SK-N-SH (cell line): ENCODE data around the gene ZMIZ1. TPM values are rescaled to one million over a fixed set of nuclear protein-coding genes. Genes with fewer than 3 reads are reported as not detected.

Source experiments
- CTCF ChIA-PET: fragments of 300-600, 350-600 bp; formaldehyde crosslinking; extraction: SDS; loops from one replicate; lab custom pipeline; 2021; lab: Yijun Ruan, JAX
- POLR2A ChIA-PET: fragments of 350-600 bp; sonication (Branson Sonifier 250); formaldehyde crosslinking; extraction: SDS; loops from one replicate; lab custom pipeline; 2020; ENCODE audit warnings: antibody characterized with exemption, inconsistent platforms; lab: Yijun Ruan, JAX
- DNase-seq: peaks from one replicate; pipeline ENCODE4 v3.0.0; 2012
- H2AFZ ChIP-seq: fragments of 200-600 bp; sonication (generic); 2 replicates; pipeline ENCODE4 v1.8.1; 2016; ENCODE audit warnings: antibody characterized with exemption, mild to moderate bottlenecking, low read depth
- H3F3A ChIP-seq: fragments of 200-600 bp; sonication (generic); replicated peaks from 2 replicates; pipeline ENCODE3; 2016; ENCODE audit warnings: antibody characterized with exemption, mild to moderate bottlenecking; ENCODE audit not compliant: insufficient read depth
- H3K27ac ChIP-seq, 2 experiments: fragments of 200-500 bp in 1 of 2; fragments of 200-600 bp in 1 of 2; sonication (Bioruptor generic) in 1 of 2; sonication (generic), shearing (Covaris generic) in 1 of 2; 2 replicates each; pipeline versions ENCODE4 v1.5.1 to v1.6.1; 2014 to 2016; ENCODE audit warnings: low read depth in 2 of 2, inconsistent platforms in 1 of 2, low read length in 1 of 2, mild to moderate bottlenecking in 1 of 2, mixed read lengths in 1 of 2
- H3K27me3 ChIP-seq: fragments of 200-600 bp; sonication (generic), shearing (Covaris generic); 2 replicates; pipeline ENCODE4 v1.6.1; 2016; ENCODE audit warnings: mixed run types; ENCODE audit not compliant: insufficient read depth
- H3K36me3 ChIP-seq, 2 experiments: fragments of 200-500 bp in 1 of 2; fragments of 200-600 bp in 1 of 2; sonication (Bioruptor generic) in 1 of 2; sonication (generic) in 1 of 2; replicated peaks in 1 of 2; 2 replicates each; pipeline versions ENCODE3 to v1.5.1; 2014 to 2016; ENCODE audit warnings: low read length in 1 of 2, mild to moderate bottlenecking in 1 of 2; ENCODE audit not compliant: insufficient read depth in 2 of 2, control insufficient read depth in 1 of 2
- H3K4me1 ChIP-seq, 2 experiments: fragments of 200-500 bp in 1 of 2; fragments of 200-600 bp in 1 of 2; sonication (Bioruptor generic) in 1 of 2; sonication (generic), shearing (Covaris generic) in 1 of 2; 2 replicates each; pipeline versions ENCODE4 v1.5.1 to v1.6.1; 2014 to 2016; ENCODE audit warnings: low read depth in 1 of 2, low read length in 1 of 2, mixed run types in 1 of 2; ENCODE audit not compliant: insufficient read depth in 2 of 2, control insufficient read depth in 1 of 2
- H3K4me2 ChIP-seq: fragments of 200-600 bp; sonication (generic), shearing (Covaris generic); 2 replicates; pipeline ENCODE4 v1.6.1; 2017; ENCODE audit warnings: mixed run types
- H3K4me3 ChIP-seq, 2 experiments: fragments of 200-500 bp in 1 of 2; fragments of 200-600 bp in 1 of 2; sonication (Bioruptor generic) in 1 of 2; sonication (generic), shearing (Covaris generic) in 1 of 2; 2 replicates each; pipeline versions ENCODE4 v1.5.1 to v1.8.1; 2014 to 2016; ENCODE audit warnings: low read depth in 2 of 2, inconsistent platforms in 1 of 2, low read length in 1 of 2, mild to moderate bottlenecking in 1 of 2, mixed read lengths in 1 of 2, moderate library complexity in 1 of 2
- H3K79me2 ChIP-seq: fragments of 200-600 bp; sonication (generic); 2 replicates; pipeline ENCODE4 v1.8.1; 2017; ENCODE audit warnings: mild to moderate bottlenecking; ENCODE audit not compliant: insufficient read depth
- H3K9ac ChIP-seq: fragments of 200-600 bp; sonication (generic); 2 replicates; pipeline ENCODE4 v1.6.1; 2017; ENCODE audit warnings: mixed run types
- H3K9me2 ChIP-seq: fragments of 200-600 bp; sonication (generic); 2 replicates; pipeline ENCODE4 v1.6.1; 2017; ENCODE audit warnings: mixed run types
- H3K9me3 ChIP-seq: fragments of 200-600 bp; sonication (generic); 2 replicates; pipeline ENCODE4 v1.6.1; 2017; ENCODE audit warnings: mixed run types, mild to moderate bottlenecking, moderate library complexity
- H4K20me1 ChIP-seq: fragments of 200-600 bp; sonication (generic); 2 replicates; pipeline ENCODE4 v1.6.1; 2017; ENCODE audit warnings: mild to moderate bottlenecking, mixed run types; ENCODE audit not compliant: insufficient read depth
- CHD2 ChIP-seq: fragments of 150-350 bp; IDR thresholded peaks from 2 replicates; pipeline ENCODE4 v1.6.1; 2018; ENCODE audit warnings: low read length; ENCODE audit not compliant: partially characterized antibody
- GATA2 ChIP-seq: sonication (generic); formaldehyde crosslinking; IDR thresholded peaks from 2 replicates; pipeline ENCODE4 v1.5.0; 2020; ENCODE audit warnings: mild to moderate bottlenecking, missing genetic modification reagents
- MEF2A ChIP-seq: IDR thresholded peaks from 2 replicates; pipeline ENCODE4 v1.4.0; 2012; ENCODE audit warnings: low read depth, borderline replicate concordance
- NFIC ChIP-seq: IDR thresholded peaks from 2 replicates; pipeline ENCODE4 v1.4.0; 2012; ENCODE audit warnings: borderline replicate concordance
- RCOR1 ChIP-seq: fragments of 150-350 bp; IDR thresholded peaks from 2 replicates; pipeline ENCODE4 v1.6.1; 2017; ENCODE audit warnings: antibody characterized with exemption, low read length
- SMC3 ChIP-seq: IDR thresholded peaks from 2 replicates; pipeline ENCODE4 v1.6.1; 2012; ENCODE audit warnings: low read depth, low read length, improper control_type of control experiment
- TAF1 ChIP-seq: IDR thresholded peaks from 2 replicates; pipeline ENCODE4 v1.6.1; 2012; ENCODE audit warnings: low read depth, mild to moderate bottlenecking, low read length, moderate library complexity, borderline replicate concordance
- USF1 ChIP-seq: IDR thresholded peaks from 2 replicates; pipeline ENCODE4 v1.4.0; 2012; ENCODE audit warnings: low read depth, borderline replicate concordance
- USF2 ChIP-seq: fragments of 150-350 bp; IDR thresholded peaks from 2 replicates; pipeline ENCODE4 v1.6.1; 2017; ENCODE audit warnings: antibody characterized with exemption, low read length, low read depth, borderline replicate concordance
- ZBTB33 ChIP-seq: IDR thresholded peaks from 2 replicates; pipeline ENCODE4 v1.4.0; 2012; ENCODE audit warnings: low read depth, borderline replicate concordance
- WGBS: methylation state at CpG from one replicate; pipeline ENCODE4 v1.1.6; 2017; ENCODE audit warnings: low lambda C conversion rate; 5-methylcytosine and 5-hydroxymethylcytosine counted together
- polyA plus RNA-seq, 3 experiments: library from polyadenylated mRNA; depleted of rRNA; stranded (reverse); fragments of >200 nt; gene quantifications; 2 replicates each; pipeline ENCODE4 v1.2.3, GENCODE V29; 2012

ZMIZ1 gene
- polyA plus RNA-seq, 1 of the 3 experiments (the other 2 are of a cell fraction), result 23.5 TPM

- Histone ChIP-seq H2AFZ (no peak overlapping the region), H3K4me2 (peak overlapping the region; percentile 16; the same call in 1 of the 2 replicates), H3K79me2 (peaks cover 44% of the 10 kb centered on the region), H3K4me1 (peaks cover 48 to 89% of the 10 kb centered on the region in 2 experiments), H3K9me3 (no peaks in the 10 kb centered on the region), H3K4me3 (no peak overlapping the region), H3F3A (peaks cover 19% of the 10 kb centered on the region), H4K20me1 (peaks cover 21% of the 10 kb centered on the region), H3K27me3 (no peaks in the 10 kb centered on the region), H3K9ac (no peak overlapping the region), H3K27ac (peak overlapping the region; percentile 72 to 99), H3K36me3 (peaks cover 0 to 6% of the 10 kb centered on the region in 2 experiments), H3K9me2 (no peaks in the 10 kb centered on the region)
- CTCF ChIA-PET, result interaction anchor here (0.9 to 1.5 kb wide), 2 partner anchors 33 to 1191 kb away, joined by 3 to 4 read pairs; no protein-coding TSS in a partner anchor
- WGBS, result 64% methylated on average over 6 of the region's 6 CpGs
- peak; percentile 52 for DNase-seq
- POLR2A ChIA-PET, result interaction anchor here (0.9 to 12.6 kb wide), 4 partner anchors 13 to 34 kb away, joined by 3 to 237 read pairs (median 6); no protein-coding TSS in a partner anchor
- TF ChIP-seq USF1 (no peak), MEF2A (no peak), NFIC (peak; percentile 40; the same call in 1 of the 2 replicates), CHD2 (no peak)
These were observed 169.4 kb downstream of the ZMIZ1 start for GRCh38 chr10:79238158-79238520.

GRCh38 chr10:79238606-79239005, 169.8 kb downstream of the ZMIZ1 start:
- Histone ChIP-seq H3K79me2 (peaks cover 43% of the 10 kb centered on the region), H3K9ac (peak overlapping the region; percentile 5; the same call in 1 of the 2 replicates), H3K27me3 (no peaks in the 10 kb centered on the region), H3K27ac (peak overlapping the region; percentile 72 to 99), H3K4me1 (peaks cover 48 to 85% of the 10 kb centered on the region in 2 experiments), H3K9me2 (no peaks in the 10 kb centered on the region), H3K4me3 (no peak overlapping the region), H3K9me3 (no peaks in the 10 kb centered on the region), H3K4me2 (peak overlapping the region; percentile 71; the same call in 1 of the 2 replicates), H2AFZ (no peak overlapping the region), H3K36me3 (peaks cover 0 to 6% of the 10 kb centered on the region in 2 experiments), H3F3A (peaks cover 19% of the 10 kb centered on the region), H4K20me1 (peaks cover 18% of the 10 kb centered on the region)
- TF ChIP-seq TAF1 (no peak), GATA2 (CRISPR knock-in tag) (no peak), RCOR1 (no peak), USF2 (no peak), MEF2A (no peak), ZBTB33 (no peak), SMC3 (no peak)
- ChIA-PET POLR2A (interaction anchor here (0.9 to 12.6 kb wide), 4 partner anchors 13 to 35 kb away, joined by 3 to 237 read pairs (median 6); no protein-coding TSS in a partner anchor), CTCF (interaction anchor here (0.9 to 1.5 kb wide), 5 partner anchors 8 to 1191 kb away, joined by 3 to 4 read pairs (median 3); no protein-coding TSS in a partner anchor)
- 87% methylated on average over 2 of the region's 2 CpGs for WGBS
- DNase-seq, result no peak
